ENCODE measurements around the gene RBP5.

DNA sequence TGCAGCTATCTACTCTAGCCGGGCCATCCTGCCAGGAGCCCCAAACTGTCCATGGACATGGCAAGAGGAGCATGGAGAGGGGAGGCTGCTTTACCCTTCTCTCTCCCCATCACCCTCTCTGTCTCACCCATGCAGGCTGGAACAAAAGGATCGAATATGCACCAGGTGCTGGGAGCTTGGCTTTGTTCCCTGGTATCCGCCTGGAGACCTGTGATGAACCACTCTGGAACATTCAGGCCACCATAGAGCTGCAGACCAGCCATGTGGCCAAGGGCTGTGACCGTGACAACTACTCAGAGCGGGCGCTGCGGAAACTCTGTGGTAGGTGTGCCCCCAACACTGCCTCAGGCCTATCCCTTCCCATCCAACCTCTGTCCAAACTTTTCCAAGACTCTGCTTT lies 7.4 kb upstream of the RBP5 start:
- TF ChIP-seq, protein P1, sequence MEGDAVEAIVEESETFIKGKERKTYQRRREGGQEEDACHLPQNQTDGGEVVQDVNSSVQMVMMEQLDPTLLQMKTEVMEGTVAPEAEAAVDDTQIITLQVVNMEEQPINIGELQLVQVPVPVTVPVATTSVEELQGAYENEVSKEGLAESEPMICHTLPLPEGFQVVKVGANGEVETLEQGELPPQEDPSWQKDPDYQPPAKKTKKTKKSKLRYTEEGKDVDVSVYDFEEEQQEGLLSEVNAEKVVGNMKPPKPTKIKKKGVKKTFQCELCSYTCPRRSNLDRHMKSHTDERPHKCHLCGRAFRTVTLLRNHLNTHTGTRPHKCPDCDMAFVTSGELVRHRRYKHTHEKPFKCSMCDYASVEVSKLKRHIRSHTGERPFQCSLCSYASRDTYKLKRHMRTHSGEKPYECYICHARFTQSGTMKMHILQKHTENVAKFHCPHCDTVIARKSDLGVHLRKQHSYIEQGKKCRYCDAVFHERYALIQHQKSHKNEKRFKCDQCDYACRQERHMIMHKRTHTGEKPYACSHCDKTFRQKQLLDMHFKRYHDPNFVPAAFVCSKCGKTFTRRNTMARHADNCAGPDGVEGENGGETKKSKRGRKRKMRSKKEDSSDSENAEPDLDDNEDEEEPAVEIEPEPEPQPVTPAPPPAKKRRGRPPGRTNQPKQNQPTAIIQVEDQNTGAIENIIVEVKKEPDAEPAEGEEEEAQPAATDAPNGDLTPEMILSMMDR (IDR thresholded peaks at IDR 0.05): no peak
- no peak for TF ChIP-seq EZH2 (IDR thresholded peaks at IDR 0.05; ENCODE audit: borderline replicate concordance, insufficient read depth, low read depth, low read length, poor library complexity, severe bottlenecking)
